D721Med (cell line): ENCODE data around the gene UBE4A.

Experiments
- DNase-seq: peaks from one replicate; pipeline ENCODE4 v3.0.0; 2011; ENCODE audit warnings: low spot score; ENCODE audit not compliant: insufficient read length
- FAIRE-seq: peaks from 2 replicates; lab custom pipeline; 2011; peaks lifted over from hg19 to GRCh38; lab: Jason Lieb, UNC
- CTCF ChIP-seq: IDR thresholded peaks from 2 replicates; pipeline ENCODE4 v1.5.1; 2012; ENCODE audit warnings: mild to moderate bottlenecking, control low read depth; ENCODE audit not compliant: insufficient read depth; ENCODE audit errors: missing control alignments

Gene UBE4A

GRCh38 chr11:118434553-118435289, 75.3 kb downstream of the UBE4A start:
- FAIRE-seq (no peak), DNase-seq (no peak)
- no peak for TF ChIP-seq CTCF

GRCh38 chr11:118435290-118435892, 76.0 kb downstream of the UBE4A start:
- TF ChIP-seq CTCF = no peak
- no peak for FAIRE-seq
- peak; percentile 46 for DNase-seq

- FAIRE-seq (no peak), DNase-seq (peak; percentile 70)
- TF ChIP-seq CTCF = no peak
Measured at GRCh38 chr11:118435893-118436624, 76.7 kb downstream of the UBE4A start, which contains the start of gene KMT2A. Gene KMT2A (plus strand): TSS chr11:118436492. CDS start chr11:118436513, 21 bp downstream.

- no peak for TF ChIP-seq CTCF
- FAIRE-seq (no peak), DNase-seq (no peak)
Measured at GRCh38 chr11:118436639-118437207, 77.3 kb downstream of the UBE4A start.

GRCh38 chr11:118437208-118438125, 78.1 kb downstream of the UBE4A start:
- no peak for TF ChIP-seq CTCF
- FAIRE-seq (no peak), DNase-seq (no peak)

GRCh38 chr11:118438314-118438931, 79.0 kb downstream of the UBE4A start:
- DNase-seq = no peak
- no peak for TF ChIP-seq CTCF
- FAIRE-seq = no peak
